HG02885 (cell line): ENCODE measurements around the gene PRKCZ.

Experiments used
- ATAC-seq: cut with Tn5 transposase; IDR thresholded peaks from one replicate; pipeline ENCODE4 v1.9.1; 2021; ENCODE audit warnings: mild to moderate bottlenecking; ENCODE audit not compliant: unreplicated experiment, poor library complexity

The PRKCZ gene

DNA sequence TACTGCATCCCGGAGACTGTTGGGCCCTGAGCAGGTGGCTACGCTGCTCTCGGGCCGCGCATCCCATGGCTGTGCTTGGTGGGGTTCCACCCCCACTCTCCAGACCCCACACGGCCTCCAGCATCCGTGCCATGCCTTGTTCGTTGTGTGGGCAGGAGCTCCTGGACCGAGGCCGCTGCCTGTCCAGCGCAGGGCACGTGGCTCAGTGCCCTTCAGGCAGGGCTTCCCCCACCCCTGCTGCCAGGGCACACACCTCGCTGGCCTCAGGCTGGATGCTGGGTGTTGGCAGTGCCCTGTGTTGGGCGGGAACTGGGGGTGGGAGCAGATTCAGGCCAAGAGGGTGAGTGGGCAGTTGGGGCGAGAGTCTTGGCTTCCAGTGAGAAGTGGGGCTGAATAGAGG lies 9.9 kb downstream of the PRKCZ start:
- no peak for ATAC-seq

DNA sequence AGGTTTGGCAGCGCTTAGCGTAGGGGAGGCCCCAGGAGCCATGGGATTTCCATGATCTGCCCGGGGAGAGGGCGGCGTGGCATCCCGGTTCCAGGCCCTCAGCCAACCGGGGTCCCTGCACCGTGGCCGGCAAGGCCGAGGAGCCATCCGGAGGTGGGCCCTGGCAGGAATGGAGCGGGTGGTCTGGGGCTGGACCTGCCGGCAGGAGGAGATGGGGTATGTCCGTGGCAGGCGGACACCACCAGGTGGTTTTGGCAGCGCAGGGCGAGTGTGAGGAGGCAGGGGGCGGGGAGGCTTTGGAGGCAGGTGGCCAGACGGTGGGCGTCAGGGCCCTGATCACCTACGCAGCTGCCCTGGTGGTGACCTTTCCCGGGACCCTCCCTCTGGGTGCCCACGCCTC lies 10.3 kb downstream of the PRKCZ start:
- ATAC-seq, result no peak

GRCh38 chr1:2061065-2061778 lies 11.0 kb downstream of the PRKCZ start:
- no peak for ATAC-seq

- no peak for ATAC-seq
Observed at GRCh38 chr1:2065699-2066098, 15.5 kb downstream of the PRKCZ start.

DNA sequence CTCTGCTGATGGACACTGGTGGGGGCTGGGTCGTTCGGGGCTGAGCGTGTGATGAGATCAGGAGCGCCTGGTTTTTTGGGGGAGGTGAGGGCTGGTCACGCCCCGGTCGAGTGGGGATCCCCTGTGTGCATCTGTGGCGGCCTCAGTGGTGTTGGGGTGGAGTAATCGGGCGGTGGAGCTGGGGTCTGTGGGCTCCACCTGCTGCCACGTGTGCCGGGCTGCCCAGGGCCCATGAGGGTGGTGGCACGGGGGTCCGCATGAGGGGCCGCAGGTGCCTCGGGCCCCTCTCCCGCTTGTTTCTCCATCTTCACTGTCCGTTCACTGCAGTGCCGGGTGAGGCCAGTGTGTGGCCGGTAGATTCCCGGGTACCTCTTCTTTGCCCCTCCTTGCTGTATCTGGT lies 17.2 kb downstream of the PRKCZ start:
- no peak for ATAC-seq

DNA sequence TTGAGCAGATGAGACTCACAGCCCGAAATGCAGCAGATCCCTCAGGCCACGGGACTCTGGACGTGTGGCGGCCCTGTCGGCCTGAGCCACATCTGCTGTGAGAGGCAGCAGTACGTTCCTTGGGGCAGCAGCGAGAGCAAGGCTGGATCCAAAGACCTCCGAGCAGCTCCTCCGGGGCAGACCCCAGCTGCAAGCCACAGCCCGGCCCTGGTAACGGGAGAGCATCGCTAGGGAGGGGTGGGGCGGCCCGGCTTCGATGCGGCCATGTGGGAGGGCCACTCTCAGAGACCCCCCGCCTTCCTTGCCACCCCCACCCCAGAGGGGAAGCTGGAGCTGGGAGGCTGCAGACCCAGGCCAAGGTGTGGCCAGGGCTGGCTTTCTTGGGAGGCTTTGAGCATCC lies 17.8 kb downstream of the PRKCZ start:
- ATAC-seq, result no peak

DNA sequence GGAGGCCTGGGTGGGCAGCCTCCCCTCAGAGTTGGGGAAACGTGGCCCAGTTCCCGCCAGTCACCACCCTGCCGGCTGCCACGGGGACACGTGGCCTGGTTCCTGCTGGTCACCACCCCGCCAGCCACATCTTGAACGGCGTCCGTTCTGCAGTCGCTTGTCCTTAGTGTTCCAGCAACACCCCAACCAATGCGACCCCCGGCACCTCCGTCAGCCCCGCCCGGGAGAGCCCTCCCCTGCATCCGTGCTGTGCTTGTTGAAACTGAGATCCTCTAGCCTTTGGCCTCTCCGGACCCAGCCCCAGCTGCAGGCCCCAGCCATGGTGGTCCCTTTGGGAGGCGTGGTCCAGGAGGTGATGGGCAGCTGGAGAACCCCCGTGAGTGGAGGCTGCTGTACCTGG lies 18.7 kb downstream of the PRKCZ start:
- ATAC-seq, result no peak

- no peak for ATAC-seq
Observed at GRCh38 chr1:2070016-2070415, 19.8 kb downstream of the PRKCZ start.

DNA sequence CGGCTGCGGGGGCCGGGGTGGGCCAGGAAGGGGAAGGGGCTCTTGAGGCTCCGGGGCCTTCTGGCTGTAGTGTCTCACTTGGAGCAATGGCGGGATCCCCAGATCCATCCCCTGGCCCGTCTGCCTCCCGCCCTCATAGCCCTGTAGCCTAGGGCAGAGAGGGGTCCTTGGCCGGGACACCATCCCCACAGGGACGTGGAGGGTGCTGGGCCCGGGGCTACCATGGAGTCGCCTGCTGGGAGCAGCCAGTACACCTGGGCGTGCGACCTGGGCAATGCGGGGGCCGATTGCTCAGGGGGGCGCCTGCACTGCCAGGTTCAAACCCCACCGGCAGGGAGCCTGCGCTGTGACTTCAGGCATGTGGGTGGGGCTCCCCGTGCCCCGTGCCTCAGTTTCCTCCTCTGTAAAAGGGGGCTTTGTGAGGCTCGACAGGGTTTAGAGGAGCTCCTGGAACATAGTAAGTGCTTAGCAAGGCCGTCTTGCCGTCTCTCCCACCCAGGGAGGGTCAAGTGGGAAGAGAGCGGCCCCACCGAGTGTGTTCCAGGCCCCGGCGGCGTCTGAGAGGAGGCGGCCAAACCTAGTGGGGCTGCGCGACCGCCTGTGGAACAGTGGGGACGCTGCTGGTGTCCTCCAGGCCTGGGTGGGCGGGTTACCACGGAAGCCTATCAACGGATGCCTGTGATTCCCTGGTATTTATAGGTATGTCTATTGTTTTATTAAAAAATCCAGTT lies 20.8 kb downstream of the PRKCZ start:
- no peak for ATAC-seq

GRCh38 chr1:2072109-2072806 lies 22.0 kb downstream of the PRKCZ start:
- no peak for ATAC-seq

DNA sequence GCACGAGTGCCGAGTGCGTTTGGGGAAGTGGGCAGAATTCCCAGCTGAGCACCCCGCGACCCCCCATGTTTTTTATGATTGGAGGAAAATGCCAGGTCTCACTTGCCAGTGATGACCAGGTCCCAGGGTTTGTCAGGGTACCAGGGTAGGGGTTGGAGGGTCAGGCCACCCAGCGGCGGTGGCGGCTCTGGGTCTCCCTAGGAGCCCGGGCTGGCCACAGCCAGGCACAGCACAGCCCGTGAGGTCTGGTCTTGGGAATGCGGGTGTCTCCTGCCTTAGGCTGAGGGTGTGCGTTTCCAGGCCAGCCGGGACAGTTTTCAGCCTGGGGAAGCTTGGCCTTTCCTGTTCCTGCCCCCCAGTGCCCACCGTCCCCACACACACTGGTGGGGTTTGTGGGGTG lies 22.7 kb downstream of the PRKCZ start:
- ATAC-seq, result no peak

- no peak for ATAC-seq
Observed at GRCh38 chr1:2073382-2074230, 23.4 kb downstream of the PRKCZ start.

- no peak for ATAC-seq
Observed at GRCh38 chr1:2074396-2074795, 24.2 kb downstream of the PRKCZ start.

- ATAC-seq, result no peak
Observed at GRCh38 chr1:2074944-2075740, 24.9 kb downstream of the PRKCZ start.

DNA sequence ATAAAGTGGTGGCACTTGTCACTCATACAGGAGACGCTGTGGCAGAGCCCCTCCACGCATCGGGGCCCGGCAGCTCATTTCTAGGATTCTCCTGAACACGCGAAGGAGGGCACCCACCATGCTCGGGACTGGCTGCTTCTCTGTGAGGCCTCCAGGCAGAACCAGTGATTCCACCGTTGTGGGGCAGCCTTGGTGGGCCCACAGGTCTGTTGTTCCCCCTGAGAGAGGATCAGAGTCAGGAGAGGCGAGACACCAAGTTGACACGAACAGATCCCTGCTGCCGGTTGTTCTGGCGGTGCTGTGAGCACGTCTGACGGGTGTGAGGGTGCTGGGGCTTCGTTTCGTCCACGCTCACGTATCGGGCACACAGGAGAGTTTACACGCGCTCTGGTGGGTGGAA lies 26.6 kb downstream of the PRKCZ start:
- ATAC-seq, result no peak

DNA sequence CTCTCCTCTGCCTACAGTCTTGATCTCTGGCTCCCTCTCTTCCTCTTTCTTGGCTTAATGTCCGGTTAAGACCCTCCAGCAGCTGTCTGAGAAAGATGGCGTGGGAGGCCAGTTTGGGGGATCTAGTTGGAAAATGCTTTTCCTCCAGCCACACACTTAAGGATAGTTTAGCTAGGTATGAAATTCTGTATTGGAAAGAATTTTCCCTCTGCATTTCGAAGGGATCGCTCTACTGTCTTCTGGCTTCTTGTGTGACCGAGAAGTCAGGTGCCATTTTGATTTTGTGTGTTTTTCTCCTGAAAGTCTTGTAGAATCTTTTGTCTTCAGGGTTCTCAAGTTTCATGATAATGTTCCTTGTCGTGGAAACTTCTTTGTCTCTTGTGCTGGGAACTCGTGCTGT lies 28.0 kb downstream of the PRKCZ start:
- no peak for ATAC-seq

DNA sequence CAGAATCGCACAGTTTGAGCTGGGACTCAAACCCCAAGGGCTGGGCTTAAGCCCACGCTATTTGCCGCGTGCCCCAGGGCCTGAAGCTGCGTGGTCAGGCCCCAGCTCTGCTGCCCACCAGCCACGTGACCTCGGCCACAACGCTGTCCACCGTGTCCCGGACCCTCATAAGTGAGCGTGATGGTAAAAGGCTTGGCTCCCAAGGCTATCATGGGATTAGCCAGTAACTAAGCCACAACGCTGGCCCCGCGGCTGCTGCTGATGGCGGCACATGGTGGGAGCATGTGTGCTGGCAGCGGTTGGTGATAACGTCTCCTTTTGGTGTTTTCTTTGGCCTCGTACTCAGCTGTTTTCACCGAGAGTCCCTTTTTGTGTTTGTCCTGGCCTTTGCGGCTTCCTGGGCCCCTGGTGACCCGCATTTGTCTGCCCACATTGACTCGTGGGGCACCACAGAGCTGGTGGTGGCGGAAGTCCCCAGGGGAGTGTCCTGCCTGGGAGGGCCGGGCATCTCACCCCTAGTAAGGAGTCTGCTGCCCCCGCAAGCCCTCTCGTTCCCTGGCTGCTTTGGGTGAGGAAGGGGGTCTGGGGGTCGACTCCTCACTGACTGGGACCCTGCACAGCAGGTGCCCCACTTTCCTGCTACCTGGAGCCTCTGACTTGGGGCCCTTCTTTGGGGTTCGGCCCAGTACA lies 29.3 kb downstream of the PRKCZ start:
- ATAC-seq, result no peak

- ATAC-seq, result no peak
Observed at GRCh38 chr1:2080140-2080539, 29.9 kb downstream of the PRKCZ start.

DNA sequence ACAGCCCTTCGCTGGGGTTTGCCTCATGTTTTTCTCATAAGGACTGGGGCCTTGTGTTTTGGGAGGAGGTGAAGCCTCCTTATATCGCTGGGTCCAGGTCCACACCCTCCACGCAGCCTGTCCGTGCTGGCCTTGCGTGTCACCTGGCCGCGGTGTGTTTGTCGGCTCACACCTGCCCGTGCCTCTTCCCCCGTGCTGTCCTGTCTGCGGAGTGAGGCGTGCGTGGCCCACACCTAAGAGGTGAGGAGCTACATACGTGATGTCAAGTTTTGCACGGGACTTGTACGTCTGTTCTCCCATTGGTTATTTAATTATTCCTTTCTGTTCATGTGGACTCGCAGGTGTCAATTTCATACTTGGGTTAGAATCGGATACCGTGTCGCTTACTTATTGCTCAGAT lies 30.7 kb downstream of the PRKCZ start:
- ATAC-seq, result no peak
